Measurements from ENCODE around the gene PLCG1.

PLCG1 gene

GRCh38 chr20:41214202-41214601, 76.9 kb downstream of the PLCG1 start:
- no peak for DNase-seq (ENCODE audit: low spot score)

- no peak for DNase-seq (ENCODE audit: low spot score)
Measured at GRCh38 chr20:41214666-41215065, 77.3 kb downstream of the PLCG1 start.

- DNase-seq (ENCODE audit: low spot score) = no peak
Measured at GRCh38 chr20:41217422-41217821, 80.1 kb downstream of the PLCG1 start.

- DNase-seq (ENCODE audit: low spot score) = no peak
Measured at GRCh38 chr20:41218466-41218865, 81.1 kb downstream of the PLCG1 start.

GRCh38 chr20:41219824-41220223, 82.5 kb downstream of the PLCG1 start:
- no peak for DNase-seq (ENCODE audit: low spot score)

GRCh38 chr20:41221614-41222218, 84.4 kb downstream of the PLCG1 start:
- DNase-seq (ENCODE audit: low spot score) = no peak

GRCh38 chr20:41222296-41222695, 85.0 kb downstream of the PLCG1 start:
- no peak for DNase-seq (ENCODE audit: low spot score)

- DNase-seq (ENCODE audit: low spot score) = no peak
Measured at GRCh38 chr20:41222703-41223102, 85.4 kb downstream of the PLCG1 start.

GRCh38 chr20:41223112-41223511, 85.8 kb downstream of the PLCG1 start:
- DNase-seq (ENCODE audit: low spot score) = no peak

GRCh38 chr20:41224281-41224680, 86.9 kb downstream of the PLCG1 start:
- DNase-seq (ENCODE audit: low spot score) = no peak

- DNase-seq (ENCODE audit: low spot score) = no peak
Measured at GRCh38 chr20:41225091-41225490, 87.7 kb downstream of the PLCG1 start.

GRCh38 chr20:41226426-41226825, 89.1 kb downstream of the PLCG1 start:
- no peak for DNase-seq (ENCODE audit: low spot score)
